Activated naive CD4-positive, alpha-beta T cell treated with anti-CD3 and anti-CD28 coated beads, Interleukin-2, amount 10 ng/mL, durations not matched to agents 7 days and 5 days (primary cell): ENCODE results near the gene CYB561D1.

Experiments
- CTCF ChIA-PET: fragments of 350-600 bp; sonication (Branson Sonifier 250); formaldehyde crosslinking; loops from one replicate; lab custom pipeline; 2021; ENCODE audit warnings: antibody characterized with exemption; lab: Charles Lee
- DNase-seq: peaks from one replicate; pipeline ENCODE4 v3.0.0-alpha.2; 2020
- H3K27ac Mint-ChIP-seq: one replicate; pipeline ENCODE4 v1.8.0; 2021; ENCODE audit warnings: mild to moderate bottlenecking, moderate library complexity, mixed read lengths
- H3K27me3 Mint-ChIP-seq: one replicate; pipeline ENCODE4 v1.8.0; 2021; ENCODE audit warnings: mild to moderate bottlenecking, mixed read lengths
- H3K36me3 Mint-ChIP-seq: one replicate; pipeline ENCODE4 v1.8.0; 2021; ENCODE audit warnings: mixed read lengths
- H3K4me1 Mint-ChIP-seq: one replicate; pipeline ENCODE4 v1.8.0; 2021; ENCODE audit warnings: mixed read lengths
- H3K4me3 Mint-ChIP-seq: one replicate; pipeline ENCODE4 v1.8.0; 2021; ENCODE audit warnings: mild to moderate bottlenecking, moderate library complexity, mixed read lengths
- H3K9me3 Mint-ChIP-seq: one replicate; pipeline ENCODE4 v1.8.0; 2021; ENCODE audit warnings: mixed read lengths

CYB561D1 gene

GRCh38 chr1:109499661-109500536 is 6.0 kb downstream of the CYB561D1 start:
- DNase-seq: peak; percentile 80
- Mint-ChIP-seq H3K4me1 (peaks cover 94% of the 10 kb centered on the region), H3K27ac (peak overlapping the region; percentile 95), H3K27me3 (no peaks in the 10 kb centered on the region), H3K36me3 (peaks cover 61% of the 10 kb centered on the region), H3K4me3 (no peak overlapping the region), H3K9me3 (no peaks in the 10 kb centered on the region)
- CTCF ChIA-PET: interaction anchor here (0.7 to 37.4 kb wide), 11 partner anchors 10 to 671 kb away, joined by 3 to 1080 read pairs (median 4); partner anchors contain the start of genes AMIGO1, ATXN7L2, GPR61 and PSMA5

- no peak for DNase-seq
- Mint-ChIP-seq H3K36me3 (peaks cover 62% of the 10 kb centered on the region), H3K9me3 (no peaks in the 10 kb centered on the region), H3K27ac (peak overlapping the region; percentile 95), H3K4me3 (no peak overlapping the region), H3K4me1 (peaks cover 92% of the 10 kb centered on the region), H3K27me3 (no peaks in the 10 kb centered on the region)
- CTCF ChIA-PET: interaction anchor here (1.4 to 37.4 kb wide), 5 partner anchors 8 to 31 kb away, joined by 4 to 1080 read pairs (median 18); partner anchors contain the start of genes AMIGO1, CYB561D1 and GPR61
Observed at GRCh38 chr1:109500941-109501381, 7.1 kb downstream of the CYB561D1 start.

GRCh38 chr1:109501644-109502363 is 7.9 kb downstream of the CYB561D1 start:
- Mint-ChIP-seq H3K27ac (peak overlapping the region; percentile 95), H3K36me3 (peaks cover 56% of the 10 kb centered on the region), H3K4me3 (peak overlapping the region; percentile 74), H3K4me1 (peaks cover 84% of the 10 kb centered on the region), H3K27me3 (no peaks in the 10 kb centered on the region), H3K9me3 (no peaks in the 10 kb centered on the region)
- CTCF ChIA-PET: interaction anchor here (1.0 to 37.4 kb wide), 5 partner anchors 9 to 264 kb away, joined by 3 to 1080 read pairs (median 3); partner anchors contain the start of genes CYB561D1 and GPR61
- DNase-seq: peak; percentile 41

GRCh38 chr1:109502364-109502851 is 8.5 kb downstream of the CYB561D1 start:
- Mint-ChIP-seq H3K4me3 (peak overlapping the region; percentile 74), H3K36me3 (peaks cover 54% of the 10 kb centered on the region), H3K4me1 (peaks cover 85% of the 10 kb centered on the region), H3K27me3 (peaks cover 2% of the 10 kb centered on the region), H3K9me3 (no peaks in the 10 kb centered on the region), H3K27ac (peak overlapping the region; percentile 95)
- DNase-seq: peak; percentile 78
- CTCF ChIA-PET: interaction anchor here (1.0 to 37.4 kb wide), 6 partner anchors 9 to 264 kb away, joined by 3 to 1080 read pairs (median 3); partner anchors contain the start of genes CYB561D1 and GPR61

- H3K36me3 Mint-ChIP-seq: peaks cover 53% of the 10 kb centered on the region
Observed at GRCh38 chr1:109503935-109504334, 10.0 kb downstream of the CYB561D1 start.

GRCh38 chr1:109504974-109505373 is 11.1 kb downstream of the CYB561D1 start:
- Mint-ChIP-seq H3K4me3 (peak overlapping the region; percentile 44), H3K36me3 (peaks cover 46% of the 10 kb centered on the region), H3K4me1 (peaks cover 80% of the 10 kb centered on the region), H3K27ac (no peak overlapping the region), H3K27me3 (peaks cover 17% of the 10 kb centered on the region), H3K9me3 (no peaks in the 10 kb centered on the region)
- no peak for DNase-seq
- CTCF ChIA-PET: interaction anchor here (9.0 to 37.4 kb wide), 2 partner anchors 12 to 27 kb away, joined by 112 to 1080 read pairs; partner anchors contain the start of genes CYB561D1 and GPR61

More at GRCh38 chr1:109503935-109504334, 10.0 kb downstream of the CYB561D1 start:
- CTCF ChIA-PET: interaction anchor here (0.6 to 37.4 kb wide), 3 partner anchors 11 to 226 kb away, joined by 3 to 1080 read pairs (median 112); partner anchors contain the start of genes CYB561D1 and GPR61
- Mint-ChIP-seq H3K27ac (peak overlapping the region; percentile 81), H3K4me1 (peaks cover 84% of the 10 kb centered on the region), H3K27me3 (peaks cover 11% of the 10 kb centered on the region), H3K4me3 (peak overlapping the region; percentile 73), H3K9me3 (no peaks in the 10 kb centered on the region)
- DNase-seq: no peak

- Mint-ChIP-seq H3K27ac (no peak overlapping the region), H3K36me3 (peaks cover 28% of the 10 kb centered on the region), H3K4me1 (peaks cover 66% of the 10 kb centered on the region)
Observed at GRCh38 chr1:109508001-109508872, 14.3 kb downstream of the CYB561D1 start.

GRCh38 chr1:109508873-109509175 is 14.9 kb downstream of the CYB561D1 start:
- Mint-ChIP-seq H3K9me3 (no peaks in the 10 kb centered on the region), H3K27ac (peak overlapping the region; percentile 67), H3K27me3 (peaks cover 34% of the 10 kb centered on the region), H3K4me1 (peaks cover 61% of the 10 kb centered on the region), H3K36me3 (peaks cover 27% of the 10 kb centered on the region), H3K4me3 (peak overlapping the region; percentile 89)
- CTCF ChIA-PET: interaction anchor here (4.0 to 37.4 kb wide), 3 partner anchors 9 to 23 kb away, joined by 11 to 1080 read pairs (median 112); partner anchors contain the start of genes CYB561D1 and GPR61
- DNase-seq: no peak

More at GRCh38 chr1:109508001-109508872, 14.3 kb downstream of the CYB561D1 start:
- Mint-ChIP-seq H3K9me3 (no peaks in the 10 kb centered on the region), H3K4me3 (peak overlapping the region; percentile 89), H3K27me3 (peaks cover 34% of the 10 kb centered on the region)
- CTCF ChIA-PET: interaction anchor here (4.0 to 37.4 kb wide), 3 partner anchors 8 to 24 kb away, joined by 11 to 1080 read pairs (median 112); partner anchors contain the start of genes CYB561D1 and GPR61
- DNase-seq: no peak

GRCh38 chr1:109509176-109510134 is 15.6 kb downstream of the CYB561D1 start, which contains the start of gene AMIGO1:
TSS of gene AMIGO1 (minus strand) at chr1:109509727. CDS start at chr1:109508912, 815 bp downstream.
- peaks cover 56% of the 10 kb centered on the region for H3K4me1 Mint-ChIP-seq
- peak within 1 kb of the TSS; percentile 67 for H3K27ac Mint-ChIP-seq
- DNase-seq: peak; percentile 70
- peaks cover 34% of the 10 kb centered on the region for H3K27me3 Mint-ChIP-seq
- H3K4me3 Mint-ChIP-seq: peak within 1 kb of the TSS; percentile 89
- peaks cover 24% of the 10 kb centered on the region for H3K36me3 Mint-ChIP-seq
- H3K9me3 Mint-ChIP-seq: no peaks in the 10 kb centered on the region
- CTCF ChIA-PET: interaction anchor here (4.0 to 37.4 kb wide), 3 partner anchors 9 to 22 kb away, joined by 11 to 1080 read pairs (median 112); partner anchors contain the start of genes CYB561D1 and GPR61

- Mint-ChIP-seq H3K9me3 (no peaks in the 10 kb centered on the region), H3K27me3 (peaks cover 34% of the 10 kb centered on the region), H3K27ac (no peak overlapping the region), H3K4me1 (peaks cover 38% of the 10 kb centered on the region), H3K36me3 (peaks cover 7% of the 10 kb centered on the region), H3K4me3 (no peak overlapping the region)
- CTCF ChIA-PET: interaction anchor here (1.4 to 37.4 kb wide), 2 partner anchors 19 kb away, joined by 7 to 1080 read pairs; partner anchors contain the start of genes CYB561D1 and GPR61
- DNase-seq: no peak
Observed at GRCh38 chr1:109513110-109513710, 19.3 kb downstream of the CYB561D1 start.

- H3K4me1 Mint-ChIP-seq: peaks cover 26% of the 10 kb centered on the region
- CTCF ChIA-PET: interaction anchor here (0.8 to 37.4 kb wide), 4 partner anchors 15 to 24 kb away, joined by 3 to 1080 read pairs (median 16); partner anchors contain the start of gene GPR61
- H3K36me3 Mint-ChIP-seq: no peaks in the 10 kb centered on the region
- H3K27me3 Mint-ChIP-seq: peaks cover 22% of the 10 kb centered on the region
- H3K27ac Mint-ChIP-seq: no peak overlapping the region
- no peak for DNase-seq
- H3K9me3 Mint-ChIP-seq: no peaks in the 10 kb centered on the region
- no peak overlapping the region for H3K4me3 Mint-ChIP-seq
Observed at GRCh38 chr1:109514846-109515245, 21.0 kb downstream of the CYB561D1 start.
